ENCODE data around the gene MED15. TPM values are rescaled to one million over a fixed set of nuclear protein-coding genes. Genes with fewer than 3 reads are reported as not detected.
A peak's percentile ranks its signal among the peaks of the same experiment; 100 is the strongest.

Gene MED15
- total RNA-seq, 4 donors from 2014 or later: 36.5 to 90.5 (median 57.2) TPM

- TF ChIP-seq CTCF (IDR thresholded peaks at IDR 0.05): no peak
- DNase-seq (ENCODE audit: low spot score): no peak
Observed at GRCh38 chr22:20550851-20551744, 43.7 kb downstream of the MED15 start.

GRCh38 chr22:20551805-20552442 lies 44.5 kb downstream of the MED15 start:
- no peak for TF ChIP-seq CTCF (IDR thresholded peaks at IDR 0.05)
- DNase-seq (ENCODE audit: low spot score) (no peak), ATAC-seq (ENCODE audit: low FRiP score) (no peak)

More at GRCh38 chr22:20550851-20551744, 43.7 kb downstream of the MED15 start:
- peak; percentile 72 for ATAC-seq (ENCODE audit: low FRiP score)

GRCh38 chr22:20552443-20553401 lies 45.3 kb downstream of the MED15 start:
- TF ChIP-seq CTCF (IDR thresholded peaks at IDR 0.05): no peak
- no peak for DNase-seq (ENCODE audit: low spot score)
- peak; percentile 24 for ATAC-seq (ENCODE audit: low FRiP score)

GRCh38 chr22:20553947-20554741 lies 46.7 kb downstream of the MED15 start:
- DNase-seq (ENCODE audit: low spot score): no peak
- ATAC-seq (ENCODE audit: low FRiP score): no peak
- TF ChIP-seq CTCF (IDR thresholded peaks at IDR 0.05): no peak

- ATAC-seq (ENCODE audit: low FRiP score) (no peak), DNase-seq (ENCODE audit: low spot score) (no peak)
- no peak for TF ChIP-seq CTCF (IDR thresholded peaks at IDR 0.05)
Observed at GRCh38 chr22:20554824-20555223, 47.4 kb downstream of the MED15 start.

GRCh38 chr22:20558534-20558933 lies 51.1 kb downstream of the MED15 start:
- TF ChIP-seq CTCF (IDR thresholded peaks at IDR 0.05): no peak
- ATAC-seq (ENCODE audit: low FRiP score): no peak
- DNase-seq (ENCODE audit: low spot score): no peak

Data from omental fat pad (tissue), 4 donors.